Stomach (tissue), 9 donors: ENCODE data around the gene LRRC51. TPM values are rescaled to one million over a fixed set of nuclear protein-coding genes. Genes with fewer than 3 reads are reported as not detected.

ENCODE experiments used
- DNase-seq, 2 donors: peaks; one replicate each; pipeline versions ENCODE4 v3.0.0 to v3.0.0-alpha.2; 2013 to 2019
- H3K27ac ChIP-seq, 5 donors: fragments of 200-600 bp in 4 of 5; sonication (generic) in 4 of 5; one replicate each; pipeline ENCODE4 v1.5.1; 2013 to 2019; ENCODE audit warnings: mild to moderate bottlenecking in 1 of 5, moderate library complexity in 1 of 5
- H3K27me3 ChIP-seq, 3 donors: fragments of 200-600 bp; sonication (generic); one replicate each; pipeline ENCODE4 v1.5.1; 2017 to 2019; ENCODE audit warnings: mixed run types in 1 of 3
- H3K36me3 ChIP-seq, 4 donors: fragments of 200-600 bp; sonication (generic); 1 replicate in 3 of 4; 2 replicates in 1 of 4; pipeline ENCODE4 v1.5.1; 2016 to 2019
- H3K4me1 ChIP-seq, 4 donors: fragments of 200-600 bp; sonication (generic); one replicate each; pipeline ENCODE4 v1.5.1; 2016 to 2019
- H3K4me3 ChIP-seq, 4 donors: fragments of 200-600 bp; sonication (generic) in 3 of 4; one replicate each; pipeline ENCODE4 v1.5.1; 2016 to 2019; ENCODE audit warnings: mild to moderate bottlenecking in 1 of 4
- H3K9me3 ChIP-seq, 4 donors: fragments of 200-600 bp; sonication (generic); one replicate each; pipeline ENCODE4 v1.5.1; 2016 to 2019
- EP300 ChIP-seq: sonication (generic); formaldehyde crosslinking; IDR thresholded peaks from one replicate; pipeline ENCODE4 v1.6.1; 2017; ENCODE audit warnings: antibody characterized with exemption
- POLR2A ChIP-seq, 4 donors: fragments of 450-650 bp; IDR thresholded peaks; one replicate each; pipeline ENCODE4 v1.6.1; 2016; ENCODE audit warnings: antibody characterized with exemption in 4 of 4, control low read depth in 2 of 4, mild to moderate bottlenecking in 1 of 4, moderate library complexity in 1 of 4
- POLR2AphosphoS5 ChIP-seq, 3 donors: sonication (generic); formaldehyde crosslinking; IDR thresholded peaks; one replicate each; pipeline ENCODE4 v1.6.1; 2016; ENCODE audit warnings: antibody characterized with exemption in 3 of 3
- WGBS, 5 donors: extraction: QIAGEN DNeasy Blood & Tissue Kit in 3 of 5; methylation state at CpG; one replicate each; pipeline versions ENCODE4 v1.1.5 to v1.1.7; 2013 to 2018; 5-methylcytosine and 5-hydroxymethylcytosine counted together
- intact Hi-C: fragments of 100-400 bp; cut with DNase I; formaldehyde crosslinking; loops from one replicate; pipeline ENCODE4 v1.15.1; 2023; ENCODE audit warnings: low total_unique reads
- polyA plus RNA-seq, 3 donors: library from polyadenylated mRNA; stranded (reverse); fragments of 200-250 nt; gene quantifications; one replicate each; pipeline ENCODE4 v1.2.3, GENCODE V29; 2013
- total RNA-seq, 5 donors: library from RNA; depleted of rRNA; stranded (reverse); fragments of >200 nt; gene quantifications; one replicate each; pipeline versions ENCODE4 v1.1.0 to v1.2.3, GENCODE V29; 2014 to 2016
- TF ChIP-seq, protein P1 (sequence below), 7 experiments: fragments of 450-650 bp in 4 of 7; fragments of 200-600 bp in 3 of 7; sonication (generic) in 3 of 7; IDR thresholded peaks; one replicate each; pipeline ENCODE4 v1.5.1; 2016 to 2019; ENCODE audit warnings: antibody characterized with exemption in 7 of 7, control low read depth in 2 of 7, mild to moderate bottlenecking in 1 of 7
- donor health status: healthy with polysubstance abuse.
- donor health status: Bipolar disorder and iron deficiency.
- donor health status: healthy.

Gene LRRC51
- total and polyA plus RNA-seq, 8 donors = 2.0 to 7.9 (median 5.8) TPM; not detected in 3

DNA sequence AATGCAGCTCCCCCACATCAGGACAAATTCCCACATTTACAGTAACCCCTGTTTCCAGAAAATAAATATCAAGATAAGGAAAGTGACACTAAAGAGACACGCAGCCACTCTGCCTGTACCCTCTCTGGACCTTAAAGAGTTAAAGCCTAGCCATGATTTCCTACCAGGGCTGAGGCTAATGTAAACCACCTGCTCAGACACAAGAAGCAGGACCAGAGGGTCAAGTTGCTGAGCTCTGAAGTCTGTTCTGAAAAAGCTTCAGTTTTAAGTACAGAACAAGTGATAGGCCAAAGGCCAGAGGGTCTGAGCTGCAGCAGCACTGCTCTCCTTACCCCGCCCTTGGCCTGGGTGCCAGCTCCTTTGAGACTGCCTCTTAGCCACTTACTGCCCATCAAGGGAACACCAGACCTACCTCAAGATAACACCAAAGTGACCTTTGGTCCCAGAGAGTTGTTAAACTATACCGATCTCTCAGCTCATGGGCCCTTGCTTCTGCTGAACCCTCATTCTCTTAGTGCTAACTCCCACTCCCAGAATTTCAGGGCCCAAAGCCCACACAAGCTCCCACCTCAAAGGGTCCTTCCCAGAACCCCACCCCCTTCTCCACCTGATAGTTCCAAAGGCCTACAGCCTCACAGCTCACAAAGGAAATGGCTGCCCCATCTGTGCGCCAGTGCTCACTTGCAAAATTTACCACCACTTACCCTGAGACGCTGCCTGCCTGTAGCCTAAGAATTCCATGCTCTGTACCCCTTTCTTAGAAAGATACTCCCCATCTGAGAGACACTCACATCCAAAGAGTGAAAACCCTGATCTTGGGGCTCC, 41.4 kb upstream of the LRRC51 start:
- H3K27me3 ChIP-seq = no peaks in the 10 kb centered on the region
- peak overlapping the region; percentile 47 to 62 (median 58) for H3K4me3 ChIP-seq
- WGBS, 5 donors = 10 to 20% (median 13%) methylated on average over 5 of the region's 5 CpGs
- no peaks in the 10 kb centered on the region for H3K9me3 ChIP-seq
- peak; percentile 73 to 77 for DNase-seq
- intact Hi-C loops = no loop called here
- peaks cover 46 to 92% (median 68%) of the 10 kb centered on the region in 4 donors for H3K4me1 ChIP-seq
- TF ChIP-seq POLR2AphosphoS5 (IDR thresholded peaks at IDR 0.05) = peak; percentile 2 to 66 (median 5)
- TF ChIP-seq, protein P1, sequence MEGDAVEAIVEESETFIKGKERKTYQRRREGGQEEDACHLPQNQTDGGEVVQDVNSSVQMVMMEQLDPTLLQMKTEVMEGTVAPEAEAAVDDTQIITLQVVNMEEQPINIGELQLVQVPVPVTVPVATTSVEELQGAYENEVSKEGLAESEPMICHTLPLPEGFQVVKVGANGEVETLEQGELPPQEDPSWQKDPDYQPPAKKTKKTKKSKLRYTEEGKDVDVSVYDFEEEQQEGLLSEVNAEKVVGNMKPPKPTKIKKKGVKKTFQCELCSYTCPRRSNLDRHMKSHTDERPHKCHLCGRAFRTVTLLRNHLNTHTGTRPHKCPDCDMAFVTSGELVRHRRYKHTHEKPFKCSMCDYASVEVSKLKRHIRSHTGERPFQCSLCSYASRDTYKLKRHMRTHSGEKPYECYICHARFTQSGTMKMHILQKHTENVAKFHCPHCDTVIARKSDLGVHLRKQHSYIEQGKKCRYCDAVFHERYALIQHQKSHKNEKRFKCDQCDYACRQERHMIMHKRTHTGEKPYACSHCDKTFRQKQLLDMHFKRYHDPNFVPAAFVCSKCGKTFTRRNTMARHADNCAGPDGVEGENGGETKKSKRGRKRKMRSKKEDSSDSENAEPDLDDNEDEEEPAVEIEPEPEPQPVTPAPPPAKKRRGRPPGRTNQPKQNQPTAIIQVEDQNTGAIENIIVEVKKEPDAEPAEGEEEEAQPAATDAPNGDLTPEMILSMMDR (IDR thresholded peaks at IDR 0.05) = no peak
- peaks cover 16 to 18% (median 16%) of the 10 kb centered on the region in 4 donors for H3K36me3 ChIP-seq
- H3K27ac ChIP-seq = peak overlapping the region; percentile 95 to 97 (median 95)

DNA sequence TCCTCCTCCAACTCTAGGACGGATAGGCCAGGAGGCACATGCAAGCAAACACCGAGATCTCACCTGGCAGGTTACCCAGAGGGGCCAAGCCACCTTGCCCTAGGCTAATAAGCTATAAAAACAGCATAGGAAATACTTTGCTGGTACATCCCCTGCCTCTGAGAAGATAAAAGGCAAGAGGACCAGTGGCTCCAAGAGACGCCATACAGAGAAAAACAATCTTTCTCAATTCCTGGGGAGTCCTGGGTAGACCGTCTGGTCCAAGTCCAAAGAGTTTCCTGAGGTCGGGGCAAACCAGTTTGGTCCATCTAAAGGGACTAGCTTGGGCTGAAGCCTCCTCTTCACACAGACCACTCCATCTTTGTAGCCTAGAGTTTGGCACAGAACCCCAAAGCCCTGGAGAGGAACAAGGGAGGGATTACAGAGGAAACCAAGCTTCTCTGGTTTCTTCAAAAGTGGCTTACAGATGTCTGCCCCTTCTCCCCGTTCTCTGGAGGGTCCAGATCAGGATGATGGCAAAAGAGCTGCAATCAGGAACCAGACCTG, 40.7 kb upstream of the LRRC51 start:
- Histone ChIP-seq H3K4me1 (peaks cover 45 to 89% (median 69%) of the 10 kb centered on the region in 4 donors), H3K4me3 (peak overlapping the region; percentile 47 to 62 (median 58)), H3K36me3 (peaks cover 9 to 12% (median 10%) of the 10 kb centered on the region in 4 donors), H3K27me3 (no peaks in the 10 kb centered on the region), H3K27ac (peak overlapping the region; percentile 95 to 97 (median 95)), H3K9me3 (no peaks in the 10 kb centered on the region)
- intact Hi-C loops = no loop called here
- WGBS, 5 donors = 2 to 9% (median 5%) methylated on average over 6 of the region's 6 CpGs
- peak; percentile 34 to 54 for DNase-seq
- no peak for TF ChIP-seq POLR2A (IDR thresholded peaks at IDR 0.05)
- TF ChIP-seq, protein P1 (IDR thresholded peaks at IDR 0.05) = no peak
- no peak for TF ChIP-seq EP300
- TF ChIP-seq POLR2AphosphoS5 (IDR thresholded peaks at IDR 0.05) = no peak

DNA sequence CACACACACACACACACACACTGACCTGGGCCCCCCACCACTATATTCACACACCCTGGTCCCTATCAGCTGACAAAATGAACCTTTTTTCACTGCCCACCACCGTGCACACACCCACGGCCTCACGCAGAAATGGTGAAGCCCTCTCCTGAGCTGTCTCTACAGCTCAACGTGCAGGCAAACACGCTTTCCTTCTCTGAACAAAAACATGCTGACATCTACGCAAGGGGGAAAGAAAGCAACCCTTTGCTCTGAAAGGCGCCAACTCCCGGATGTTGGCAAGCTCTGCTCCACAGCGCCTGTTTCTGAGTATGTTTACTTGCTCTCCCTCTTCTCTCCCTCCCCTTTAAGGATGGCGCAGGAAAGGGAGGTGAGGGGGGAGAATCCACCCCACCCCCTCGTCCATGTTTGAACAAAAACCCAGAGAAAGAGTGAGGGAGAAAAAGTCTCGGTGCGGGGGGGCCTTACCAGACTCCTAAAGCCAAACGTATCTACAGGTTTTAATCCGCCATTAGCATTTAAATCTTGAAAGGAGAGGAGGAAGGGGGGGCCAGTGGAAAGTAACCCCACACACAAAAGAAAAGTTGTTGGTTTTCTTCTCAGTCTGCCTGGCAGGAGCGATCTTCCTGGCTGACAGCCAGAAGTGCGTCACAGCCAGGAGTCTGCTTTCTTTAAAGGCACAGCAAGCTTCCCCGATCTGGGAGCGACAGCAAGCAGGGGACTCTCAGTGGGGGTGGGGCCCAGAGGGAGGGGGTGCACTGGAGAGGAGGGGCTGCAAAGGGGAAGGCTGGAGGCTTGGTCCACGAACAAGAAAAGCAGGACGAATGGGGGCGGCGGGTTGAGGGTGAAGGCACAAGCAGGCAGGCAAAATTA, 39.9 kb upstream of the LRRC51 start:
- Histone ChIP-seq H3K9me3 (no peaks in the 10 kb centered on the region), H3K4me1 (peaks cover 45 to 89% (median 69%) of the 10 kb centered on the region in 4 donors), H3K27ac (peak overlapping the region; percentile 95 to 97 (median 95)), H3K4me3 (peak overlapping the region; percentile 47 to 62 (median 58)), H3K27me3 (no peaks in the 10 kb centered on the region), H3K36me3 (peaks cover under 1 to 5% (median 3%) of the 10 kb centered on the region in 4 donors)
- peak; percentile 97 to 98 for DNase-seq
- 0 to 2% (median 1%) methylated on average over 22 to 23 of the region's 23 CpGs for WGBS, 5 donors
- intact Hi-C loops = no loop called here
- TF ChIP-seq EP300 (no peak), POLR2AphosphoS5 (IDR thresholded peaks at IDR 0.05) (peak; percentile 80 to 95 (median 92)), POLR2A (IDR thresholded peaks at IDR 0.05) (no peak)
- TF ChIP-seq, protein P1 (IDR thresholded peaks at IDR 0.05) = peak in 1 of 7 experiments; percentile 3
